GM10847 (cell line): ENCODE results near the gene ANOS1.

Experiments
- POLR2A ChIP-seq: IDR thresholded peaks from 2 replicates; pipeline ENCODE4 v1.6.1; 2011; ENCODE audit not compliant: insufficient read length; ENCODE audit errors: extremely low read depth

The ANOS1 gene, protein sequence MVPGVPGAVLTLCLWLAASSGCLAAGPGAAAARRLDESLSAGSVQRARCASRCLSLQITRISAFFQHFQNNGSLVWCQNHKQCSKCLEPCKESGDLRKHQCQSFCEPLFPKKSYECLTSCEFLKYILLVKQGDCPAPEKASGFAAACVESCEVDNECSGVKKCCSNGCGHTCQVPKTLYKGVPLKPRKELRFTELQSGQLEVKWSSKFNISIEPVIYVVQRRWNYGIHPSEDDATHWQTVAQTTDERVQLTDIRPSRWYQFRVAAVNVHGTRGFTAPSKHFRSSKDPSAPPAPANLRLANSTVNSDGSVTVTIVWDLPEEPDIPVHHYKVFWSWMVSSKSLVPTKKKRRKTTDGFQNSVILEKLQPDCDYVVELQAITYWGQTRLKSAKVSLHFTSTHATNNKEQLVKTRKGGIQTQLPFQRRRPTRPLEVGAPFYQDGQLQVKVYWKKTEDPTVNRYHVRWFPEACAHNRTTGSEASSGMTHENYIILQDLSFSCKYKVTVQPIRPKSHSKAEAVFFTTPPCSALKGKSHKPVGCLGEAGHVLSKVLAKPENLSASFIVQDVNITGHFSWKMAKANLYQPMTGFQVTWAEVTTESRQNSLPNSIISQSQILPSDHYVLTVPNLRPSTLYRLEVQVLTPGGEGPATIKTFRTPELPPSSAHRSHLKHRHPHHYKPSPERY

DNA sequence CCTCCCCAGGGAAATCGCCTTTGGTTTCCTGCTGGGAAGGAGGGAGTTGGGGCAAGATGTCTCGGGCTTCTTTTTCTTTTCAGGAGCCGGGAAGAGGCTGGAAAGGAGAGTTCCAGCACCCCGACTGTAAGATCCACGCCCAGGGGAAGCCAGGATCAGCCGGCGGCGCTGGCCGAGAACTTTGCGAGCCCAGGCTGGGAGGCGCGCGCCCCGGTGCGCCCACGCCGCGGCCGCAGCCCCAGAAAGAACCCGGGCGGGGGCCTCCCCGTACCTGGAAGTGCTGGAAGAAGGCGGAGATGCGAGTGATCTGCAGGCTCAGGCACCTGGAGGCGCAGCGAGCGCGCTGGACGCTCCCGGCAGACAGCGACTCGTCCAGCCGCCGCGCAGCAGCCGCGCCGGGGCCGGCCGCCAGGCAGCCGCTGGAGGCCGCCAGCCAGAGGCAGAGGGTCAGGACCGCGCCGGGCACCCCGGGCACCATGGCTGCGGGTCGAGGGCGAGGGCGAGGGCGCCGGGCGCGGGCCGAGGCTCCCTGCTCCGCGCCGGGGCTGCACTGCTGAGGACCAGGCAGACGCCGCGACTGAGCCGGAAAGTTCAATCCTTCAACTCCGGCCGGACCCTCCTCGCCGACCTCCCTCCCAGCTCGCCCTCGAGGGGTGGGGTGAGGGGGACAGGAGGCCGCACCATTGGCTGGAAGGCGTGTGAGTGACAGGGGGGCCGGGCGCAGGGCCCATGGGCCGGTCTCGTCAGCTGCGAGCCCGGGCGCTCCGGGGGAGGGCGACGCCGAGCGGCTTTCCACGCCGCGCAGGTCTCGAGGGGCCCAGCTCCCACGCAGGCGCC is at the start of gene ANOS1:
TSS of gene ANOS1 (minus strand) at position 579 of the 837 bp plus-strand sequence. CDS start at position 478, 101 bp downstream.
- no peak for TF ChIP-seq POLR2A

DNA sequence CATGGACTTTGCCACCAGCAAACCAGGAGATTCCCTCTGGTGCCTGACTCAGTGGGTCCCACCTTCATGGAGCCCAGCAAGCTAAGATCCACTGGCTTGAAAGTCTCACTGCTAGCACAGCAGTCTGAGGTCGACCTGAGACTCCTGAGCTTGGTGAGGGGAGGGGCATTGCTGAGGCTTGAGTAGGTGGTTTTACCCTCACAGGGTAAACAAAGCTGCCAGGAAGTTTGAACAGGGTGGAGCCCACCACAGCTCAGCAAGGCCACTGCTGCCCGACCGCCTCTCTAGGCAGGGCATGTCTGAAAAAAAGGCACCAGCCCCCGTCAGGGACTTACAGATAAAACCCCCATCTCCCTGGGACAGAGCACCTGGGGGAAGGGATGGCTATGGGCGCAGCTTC is 41.2 kb upstream of the ANOS1 start:
- no peak for TF ChIP-seq POLR2A

DNA sequence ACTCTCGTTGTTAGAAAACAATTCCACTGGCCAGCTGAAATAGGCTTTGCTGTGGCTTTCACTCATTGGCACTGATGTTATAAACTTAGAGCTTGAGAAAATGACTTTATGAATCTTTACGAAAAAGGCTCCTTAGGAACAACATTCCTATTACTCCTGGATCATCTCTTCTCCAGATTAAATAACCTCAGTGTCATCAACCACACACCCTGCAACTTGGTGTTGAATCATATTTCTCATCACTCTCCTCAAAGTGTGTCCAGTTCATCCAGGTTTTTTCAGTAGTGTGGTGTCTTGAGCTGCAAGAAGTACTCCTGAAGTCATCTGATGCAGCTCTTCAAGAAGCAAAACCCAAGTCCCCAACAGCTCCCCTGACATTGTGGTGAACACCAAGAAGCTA is 28.1 kb upstream of the ANOS1 start:
- TF ChIP-seq POLR2A: no peak

DNA sequence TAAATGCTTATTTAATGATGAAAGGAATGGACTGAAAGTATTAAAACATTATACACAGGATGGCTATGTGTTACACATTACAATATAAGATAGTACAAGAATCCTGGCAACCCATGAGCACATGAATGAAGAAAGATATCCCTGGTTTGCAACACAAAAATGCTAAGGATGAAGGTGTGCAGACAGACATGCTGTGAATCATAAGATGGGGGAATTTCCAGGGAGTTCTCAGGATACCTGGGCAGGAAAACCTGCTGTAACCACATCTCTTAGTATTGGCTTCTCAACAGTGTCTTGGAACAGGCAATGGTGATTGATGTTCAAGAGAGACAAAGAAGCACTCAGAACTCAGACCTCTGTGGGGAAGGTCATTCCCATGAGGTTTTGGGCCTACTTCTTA is 23.9 kb upstream of the ANOS1 start:
- no peak for TF ChIP-seq POLR2A

DNA sequence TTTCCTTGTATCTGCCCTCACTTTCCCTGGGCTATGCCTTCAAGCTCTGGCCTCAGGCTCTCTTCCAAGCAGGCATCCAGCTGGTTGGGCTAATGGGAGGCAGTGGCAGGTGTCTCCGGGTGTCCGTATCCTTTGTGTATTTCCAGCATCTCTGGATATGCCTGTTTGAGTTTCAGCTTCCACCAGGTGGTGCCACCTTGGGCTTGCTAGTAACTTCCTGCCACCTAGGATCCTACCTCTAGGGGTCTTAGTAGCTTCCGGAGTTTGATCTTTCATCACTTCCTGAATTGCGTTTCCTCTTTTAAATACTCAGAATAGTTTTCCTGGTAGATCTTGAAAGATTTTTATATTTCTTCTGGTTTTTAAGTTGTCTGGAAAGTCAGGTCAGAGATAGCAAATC is 23.2 kb upstream of the ANOS1 start:
- no peak for TF ChIP-seq POLR2A

DNA sequence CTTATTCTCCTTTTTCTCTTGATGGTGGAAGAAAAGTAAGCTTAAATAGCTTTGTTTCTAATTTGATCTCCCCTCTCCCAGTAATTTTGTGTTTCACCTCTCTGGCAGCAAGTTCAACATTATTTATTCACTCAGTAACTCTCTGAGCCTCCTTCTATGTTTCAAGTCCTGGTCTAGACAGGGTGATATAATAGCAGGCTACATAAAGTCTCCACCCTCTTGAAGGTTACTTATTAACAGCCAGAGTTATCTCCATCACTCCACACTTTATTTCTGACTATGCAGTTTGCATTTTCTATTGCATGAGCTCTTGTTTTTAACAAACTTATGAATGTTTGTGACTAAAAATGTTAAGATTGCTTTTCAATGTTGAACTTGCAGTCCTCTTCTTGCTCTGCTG is 17.8 kb upstream of the ANOS1 start:
- TF ChIP-seq POLR2A: no peak

DNA sequence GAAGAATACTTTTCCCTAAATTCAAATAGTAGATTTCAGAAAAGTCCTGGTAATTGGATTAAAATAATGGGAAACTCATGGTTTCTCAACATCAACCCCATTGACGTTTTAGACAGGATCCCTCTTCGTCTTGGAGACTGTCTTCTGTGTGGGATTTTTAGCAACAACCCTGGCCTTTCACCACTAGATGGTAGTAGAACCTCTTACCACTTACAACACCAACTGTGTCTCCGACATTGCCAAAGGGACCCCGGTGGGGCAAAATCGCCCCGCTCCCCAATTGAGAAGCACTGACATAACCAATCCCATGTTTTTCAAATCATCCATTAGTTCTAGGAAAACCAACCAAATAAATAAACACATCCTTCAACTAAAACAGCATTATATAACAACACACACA is 16.9 kb upstream of the ANOS1 start:
- TF ChIP-seq POLR2A: no peak

DNA sequence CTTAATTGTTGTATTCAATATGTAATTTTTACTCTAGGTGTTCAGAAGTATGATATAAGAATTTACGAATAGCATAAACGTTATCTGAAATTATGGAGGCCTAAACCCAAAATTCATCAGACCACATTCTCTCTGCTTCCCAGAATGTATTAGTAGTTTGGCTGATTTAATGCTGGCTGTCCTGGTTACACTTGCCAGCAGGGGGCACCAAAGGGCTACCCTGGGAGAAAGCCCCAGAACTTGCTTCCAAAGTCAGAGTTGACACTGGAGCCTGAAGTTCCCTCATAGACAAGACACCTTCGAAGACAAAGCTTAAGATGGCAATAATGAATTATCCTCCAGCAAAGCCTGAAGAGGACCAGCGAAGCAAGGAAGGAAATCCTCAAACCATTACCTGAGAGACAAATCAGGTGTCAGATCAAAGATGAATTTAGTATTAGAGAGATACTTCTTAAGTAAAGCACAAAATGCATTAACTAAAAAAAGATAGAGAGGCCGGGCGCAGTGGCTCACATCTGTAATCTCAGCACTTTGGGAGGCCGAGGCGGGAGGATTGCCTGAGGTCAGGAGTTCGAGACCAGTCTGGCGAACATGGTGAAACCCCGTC is 11.3 kb upstream of the ANOS1 start:
- TF ChIP-seq POLR2A: no peak

DNA sequence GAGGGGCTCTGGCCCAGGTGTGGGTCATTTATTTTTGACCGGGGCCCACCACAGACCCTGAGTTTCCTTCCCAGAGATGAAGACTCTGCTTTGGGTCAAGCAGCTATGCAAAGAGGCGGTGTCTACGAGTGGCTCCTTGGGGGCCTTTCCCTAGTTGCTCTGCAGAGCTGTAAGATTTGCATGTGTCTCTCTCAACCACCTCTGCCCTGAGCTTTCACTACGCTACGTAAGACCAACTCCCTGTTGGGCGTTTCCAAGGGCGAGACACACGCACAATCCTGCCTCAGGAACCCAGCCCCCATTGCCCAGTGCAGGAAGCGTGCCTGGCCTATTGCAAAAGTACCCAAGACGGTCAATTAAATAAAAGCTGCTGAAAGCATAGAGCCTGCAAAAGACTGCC is 10.0 kb upstream of the ANOS1 start:
- no peak for TF ChIP-seq POLR2A

DNA sequence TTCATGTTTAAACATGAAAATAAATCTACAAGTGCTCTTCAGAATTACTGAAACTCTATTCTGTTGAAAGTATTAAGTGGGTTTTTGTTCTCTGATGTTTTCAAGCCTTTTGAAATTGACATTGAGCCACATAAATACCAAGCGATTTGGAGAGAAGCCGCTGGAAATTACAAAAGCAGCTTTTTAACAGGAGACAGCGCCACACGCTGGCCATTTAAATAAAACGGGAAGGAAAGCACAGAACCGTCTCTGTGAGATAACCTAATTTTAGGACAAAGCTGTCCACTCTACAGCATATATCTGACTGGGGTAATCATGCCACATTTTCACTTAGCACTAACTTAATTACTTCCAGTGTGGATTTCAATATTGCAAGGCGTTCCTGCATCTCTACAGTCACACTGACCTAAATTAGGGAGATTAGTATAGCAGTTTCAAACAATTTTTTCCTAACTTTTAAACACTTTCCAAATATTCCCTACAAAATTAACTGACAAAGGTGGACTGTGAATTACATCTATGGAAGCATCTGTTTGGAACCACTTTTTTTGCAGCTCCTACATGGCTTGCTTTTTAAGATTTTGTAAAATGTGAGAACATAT is 6.8 kb upstream of the ANOS1 start:
- TF ChIP-seq POLR2A: no peak

DNA sequence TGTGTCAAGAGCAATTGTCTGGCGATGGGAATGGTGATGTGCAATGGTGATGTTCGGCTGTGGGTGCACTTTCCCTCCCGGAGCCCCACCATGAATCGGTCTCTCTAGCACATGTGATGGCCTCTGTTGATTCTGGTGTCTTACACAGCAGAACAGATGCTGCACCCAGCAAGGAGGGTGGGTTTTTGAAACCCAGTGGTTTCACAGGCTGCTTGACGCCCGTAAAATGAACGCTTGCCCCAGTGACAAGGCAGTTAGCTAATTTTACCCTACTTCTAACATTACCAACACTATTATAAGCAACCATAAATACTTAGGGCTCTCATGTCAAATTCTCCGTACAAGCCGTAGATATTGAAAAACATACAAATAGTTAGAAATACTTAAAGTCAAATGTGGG is 5.9 kb upstream of the ANOS1 start:
- TF ChIP-seq POLR2A: no peak

DNA sequence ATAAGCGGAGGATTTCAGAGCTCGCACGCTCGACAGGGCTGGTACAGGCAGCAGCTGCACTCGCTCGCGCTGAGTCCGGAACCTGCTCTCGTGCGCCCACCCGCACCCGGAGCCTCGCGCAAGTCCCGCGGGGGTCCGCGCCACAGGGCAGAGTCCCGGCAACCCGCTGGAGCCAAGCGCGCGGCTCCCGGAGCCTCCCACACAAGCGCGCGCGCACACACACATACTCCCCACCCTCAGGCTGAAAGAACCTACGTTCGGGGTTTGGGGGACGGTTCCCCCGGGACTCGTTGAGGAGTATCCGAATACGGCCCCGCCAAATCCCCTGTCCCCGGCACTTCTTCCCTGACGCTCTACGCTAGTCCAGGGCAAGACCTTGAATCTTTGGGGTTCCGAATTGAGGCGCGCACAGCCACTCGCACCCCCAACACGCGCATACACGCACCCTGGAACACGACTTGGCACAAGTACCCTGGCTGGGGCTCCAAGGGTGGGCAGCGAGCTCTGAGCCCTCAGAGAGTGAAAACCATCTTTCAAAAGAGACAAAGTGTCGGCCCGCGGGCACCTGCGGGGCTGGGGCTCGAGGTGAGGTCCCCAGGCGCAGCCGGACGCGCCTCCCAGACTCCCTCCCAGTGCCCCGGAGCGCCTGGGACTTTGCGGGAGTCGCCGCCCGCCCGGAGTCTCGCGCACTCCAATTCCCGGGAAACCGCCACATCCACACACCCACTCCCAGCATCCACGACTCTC is 952 bp downstream of the ANOS1 start:
- TF ChIP-seq POLR2A: no peak

DNA sequence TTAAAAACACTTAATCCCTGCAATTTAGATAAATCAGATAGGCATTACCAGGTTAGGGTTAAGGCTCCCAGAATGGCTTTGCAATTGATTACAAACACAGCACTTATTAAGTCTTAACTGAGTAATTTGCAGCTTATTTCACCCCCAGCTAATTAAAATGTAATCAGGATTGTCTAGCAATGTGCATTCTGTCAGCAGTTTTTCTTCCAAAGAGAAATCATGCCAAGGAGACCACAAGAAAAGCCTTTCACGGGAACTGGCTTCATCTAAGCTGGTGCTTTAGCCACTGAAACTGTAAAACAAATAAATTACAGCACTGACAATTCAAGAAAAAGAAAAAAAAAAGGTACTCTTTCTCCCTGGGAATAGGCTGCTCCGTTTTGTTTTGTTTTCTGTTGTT is 2.1 kb downstream of the ANOS1 start:
- no peak for TF ChIP-seq POLR2A

DNA sequence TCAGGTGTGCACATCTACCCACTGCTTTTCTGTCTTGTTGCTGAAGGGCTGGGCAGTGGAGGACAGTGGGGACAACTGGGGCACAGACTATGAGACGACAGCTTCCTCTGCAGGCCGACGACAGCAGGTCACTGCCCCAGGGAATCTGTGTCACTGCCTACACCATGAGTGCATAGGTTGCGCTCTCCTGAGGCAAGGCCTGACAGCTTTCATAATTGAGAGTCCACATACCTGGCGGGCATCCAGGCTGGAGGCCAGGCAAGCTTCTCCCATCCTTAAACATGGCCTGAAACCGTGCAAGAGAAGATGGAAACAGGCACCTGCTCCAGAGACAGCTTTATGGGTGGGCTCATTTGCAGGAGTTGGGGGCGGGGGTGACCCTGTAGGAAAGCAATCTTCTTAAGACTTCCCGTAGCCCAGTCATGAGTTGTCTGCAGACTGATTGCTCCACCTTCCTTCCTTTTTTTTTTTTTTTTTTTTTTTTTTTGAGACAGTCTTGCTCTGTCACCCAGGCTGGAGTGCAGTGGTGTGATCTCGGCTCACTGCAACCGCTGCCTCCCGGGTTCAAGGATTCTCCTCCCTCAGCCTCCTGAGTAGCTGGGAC is 2.9 kb downstream of the ANOS1 start:
- TF ChIP-seq POLR2A: no peak

DNA sequence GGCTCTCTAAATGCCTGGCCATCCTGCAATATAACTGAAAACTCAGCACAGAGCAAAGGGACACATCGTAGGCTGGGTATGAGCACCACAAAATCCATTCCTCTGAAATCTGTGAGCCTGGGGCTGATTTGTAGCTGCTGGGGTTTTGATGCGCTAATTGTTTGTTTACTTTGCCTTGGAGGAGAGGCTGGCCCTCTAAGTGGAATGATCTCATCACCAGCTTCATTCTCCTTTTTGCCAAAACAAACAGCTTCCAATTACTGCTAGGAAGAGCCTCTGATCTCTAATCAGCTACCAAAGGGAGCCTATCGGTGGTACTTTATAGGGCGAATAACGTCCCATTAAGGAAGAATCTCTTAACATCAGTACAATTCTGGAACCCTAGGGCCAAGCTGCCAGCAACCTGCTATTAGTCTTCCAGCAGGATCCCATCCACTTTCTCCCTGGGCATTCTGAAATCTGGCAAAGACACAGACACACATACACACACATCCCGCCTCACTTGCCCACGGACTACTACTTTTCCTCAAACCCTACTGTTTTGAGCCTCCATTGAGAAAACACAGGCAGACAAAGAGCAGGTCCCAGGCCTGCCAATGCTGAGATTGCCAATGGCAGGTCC is 5.8 kb downstream of the ANOS1 start:
- no peak for TF ChIP-seq POLR2A
